NCI-H2171 (cell line): ENCODE measurements around the gene RNF135.
"Not testable (repeated sequence)": the region's sequence is repeated elsewhere in the genome, so short reads cannot be mapped to it uniquely, and the experiment has no call there.

ENCODE experiments used
- DNase-seq: peaks from one replicate; lab custom pipeline; 2025; lab: John Stamatoyannopoulos, UW

RNF135 gene

GRCh38 chr17:30970831-30971567 lies at the start of gene RNF135:
Gene RNF135 (plus strand): TSS chr17:30971039. CDS start chr17:30971074, 35 bp downstream.
- peak; percentile 62 for DNase-seq

GRCh38 chr17:30921544-30922196 lies 49.2 kb upstream of the RNF135 start, which contains the start of gene ADAP2:
Gene ADAP2 (plus strand): TSS chr17:30921945. CDS start chr17:30922015, 70 bp downstream.
- DNase-seq: no peak

GRCh38 chr17:30922235-30923030 lies 48.4 kb upstream of the RNF135 start:
- no peak for DNase-seq

- no peak for DNase-seq
Observed at GRCh38 chr17:30924341-30924740, 46.5 kb upstream of the RNF135 start.

- DNase-seq: no peak
Observed at GRCh38 chr17:30926516-30926915, 44.3 kb upstream of the RNF135 start.

- no peak for DNase-seq
Observed at GRCh38 chr17:30927756-30928155, 43.1 kb upstream of the RNF135 start.

GRCh38 chr17:30928584-30928983 lies 42.3 kb upstream of the RNF135 start:
- no peak for DNase-seq

GRCh38 chr17:30929081-30929633 lies 41.7 kb upstream of the RNF135 start:
- DNase-seq: no peak

- not testable (repeated sequence) for DNase-seq
Observed at GRCh38 chr17:30929861-30930260, 41.0 kb upstream of the RNF135 start.

GRCh38 chr17:30930495-30930894 lies 40.3 kb upstream of the RNF135 start:
- DNase-seq: no peak

GRCh38 chr17:30931582-30931981 lies 39.3 kb upstream of the RNF135 start:
- not testable (repeated sequence) for DNase-seq

- no peak for DNase-seq
Observed at GRCh38 chr17:30933966-30934365, 36.9 kb upstream of the RNF135 start.

GRCh38 chr17:30939051-30939689 lies 31.7 kb upstream of the RNF135 start:
- no peak for DNase-seq

- DNase-seq: no peak
Observed at GRCh38 chr17:30942308-30943079, 28.3 kb upstream of the RNF135 start.

GRCh38 chr17:30947796-30948195 lies 23.0 kb upstream of the RNF135 start:
- no peak for DNase-seq

GRCh38 chr17:30950189-30950588 lies 20.6 kb upstream of the RNF135 start:
- no peak for DNase-seq

- no peak for DNase-seq
Observed at GRCh38 chr17:30950669-30951399, 20.0 kb upstream of the RNF135 start.

- no peak for DNase-seq
Observed at GRCh38 chr17:30952638-30953393, 18.0 kb upstream of the RNF135 start.

- DNase-seq: no peak
Observed at GRCh38 chr17:30954046-30954830, 16.6 kb upstream of the RNF135 start.
